K562 (cell line): ENCODE measurements around the gene OXTR. TPM values are rescaled to one million over a fixed set of nuclear protein-coding genes. Genes with fewer than 3 reads are reported as not detected.

Experiments
- ATAC-seq: fragments of 200-7000 bp; cut with Tn5 transposase; 3 replicates; pipeline ENCODE4 v1.9.1; 2020; ENCODE audit warnings: moderate library complexity
- BruUV-seq: library from RNA; stranded (reverse); fragments of 400-500 nt; replicated peaks from 2 replicates; lab custom pipeline; 2021; lab: Mats Ljungman, UMichigan
- CTCF ChIA-PET: fragments of 300-600 bp; formaldehyde crosslinking; extraction: SDS; loops from one replicate; lab custom pipeline; 2021; ENCODE audit warnings: low intra/inter-chr PET ratio; lab: Yijun Ruan, JAX
- POLR2A ChIA-PET: fragments of 300-600, 350-650 bp; sonication (Branson Sonifier 250); formaldehyde crosslinking; extraction: SDS; loops from one replicate; lab custom pipeline; 2021; ENCODE audit warnings: antibody characterized with exemption, inconsistent platforms; lab: Yijun Ruan, JAX
- DNase-seq, 4 experiments: peaks; one replicate each; pipeline versions ENCODE4 v3.0.0 to v3.0.0-alpha.2; 2011 to 2018; ENCODE audit warnings: low spot score in 3 of 4, mixed read lengths in 3 of 4; ENCODE audit errors: extremely low read depth in 1 of 4
- FAIRE-seq: peaks from 2 replicates; lab custom pipeline; 2011; peaks lifted over from hg19 to GRCh38; lab: Jason Lieb, UNC
- H2AFZ ChIP-seq: 2 replicates; pipeline ENCODE4 v1.6.0; 2011; ENCODE audit warnings: low read depth, low read length, control low read depth, inconsistent platforms
- H3K27ac ChIP-seq: fragments of 200-600 bp; 3 replicates; pipeline ENCODE4 v1.8.0; 2011; ENCODE audit warnings: low read depth, mild to moderate bottlenecking, control low read depth, inconsistent platforms, low read length, moderate library complexity, mixed read lengths; ENCODE audit errors: extremely low read depth
- H3K27me3 ChIP-seq, 2 experiments: fragments of 300-600 bp in 1 of 2; 2 replicates in 1 of 2; 3 replicates in 1 of 2; pipeline versions ENCODE4 v1.6.0 to v1.8.0; 2011; ENCODE audit warnings: inconsistent platforms in 2 of 2, low read length in 2 of 2, mild to moderate bottlenecking in 1 of 2, mixed read lengths in 1 of 2, moderate library complexity in 1 of 2; ENCODE audit not compliant: control insufficient read depth in 2 of 2, insufficient read depth in 2 of 2
- H3K36me3 ChIP-seq: fragments of 300-600 bp; 3 replicates; pipeline ENCODE4 v1.8.0; 2011; ENCODE audit warnings: mild to moderate bottlenecking, low read length, inconsistent platforms; ENCODE audit not compliant: control insufficient read depth, insufficient read depth
- H3K4me1 ChIP-seq, 2 experiments: fragments of 200-600 bp in 1 of 2; replicated peaks in 1 of 2; 2 replicates in 1 of 2; 3 replicates in 1 of 2; pipeline versions ENCODE4 v1.5.1 to v1.8.0; 2011; ENCODE audit warnings: inconsistent platforms in 2 of 2, low read length in 2 of 2, mild to moderate bottlenecking in 1 of 2, mixed read lengths in 1 of 2, moderate library complexity in 1 of 2; ENCODE audit not compliant: control insufficient read depth in 2 of 2, insufficient read depth in 2 of 2
- H3K4me2 ChIP-seq: 2 replicates; pipeline ENCODE4 v1.6.1; 2011; ENCODE audit warnings: low read length, control low read depth, inconsistent platforms, mixed read lengths; ENCODE audit not compliant: insufficient read depth
- H3K4me3 ChIP-seq: fragments of 200-600 bp; sonication (generic), shearing (Covaris generic); 2 replicates; pipeline ENCODE4 v1.5.1; 2016; ENCODE audit warnings: control low read depth, inconsistent platforms
- H3K79me2 ChIP-seq: fragments of 200-600 bp; 3 replicates; pipeline ENCODE4 v1.8.0; 2011; ENCODE audit warnings: low read length, inconsistent platforms; ENCODE audit not compliant: control insufficient read depth, insufficient read depth
- H3K9ac ChIP-seq, 2 experiments: 2 replicates each; pipeline versions ENCODE4 v1.6.0 to v1.6.1; 2011; ENCODE audit warnings: low read depth in 2 of 2, low read length in 2 of 2, control low read depth in 1 of 2, inconsistent platforms in 1 of 2, mild to moderate bottlenecking in 1 of 2, mixed read lengths in 1 of 2; ENCODE audit not compliant: insufficient read depth in 1 of 2
- H3K9me1 ChIP-seq: one replicate; pipeline ENCODE4 v1.6.0; 2011; ENCODE audit warnings: inconsistent platforms, mild to moderate bottlenecking, low read length, moderate library complexity; ENCODE audit not compliant: control insufficient read depth, insufficient read depth
- H3K9me3 ChIP-seq: replicated peaks from 2 replicates; pipeline ENCODE4 v1.5.1; 2011; ENCODE audit warnings: low read depth, low read length, inconsistent platforms; ENCODE audit not compliant: control insufficient read depth, insufficient read depth
- H4K20me1 ChIP-seq: replicated peaks from 2 replicates; pipeline ENCODE4 v1.6.1; 2011; ENCODE audit warnings: low read length, inconsistent platforms, mixed read lengths; ENCODE audit not compliant: control insufficient read depth, insufficient read depth
- JUN ChIP-seq, 2 experiments: sonication (generic) in 1 of 2; formaldehyde crosslinking in 1 of 2; IDR thresholded peaks; 2 replicates each; pipeline versions ENCODE4 v1.6.1 to v1.8.0; 2012 to 2022; ENCODE audit warnings: borderline replicate concordance in 2 of 2, mild to moderate bottlenecking in 2 of 2, improper control_type of control experiment in 1 of 2, low read depth in 1 of 2, low read length in 1 of 2, missing genetic modification reagents in 1 of 2
- NR3C1 ChIP-seq: sonication (generic); formaldehyde crosslinking; IDR thresholded peaks from 2 replicates; pipeline ENCODE4 v1.8.1; 2022; ENCODE audit warnings: missing genetic modification reagents
- ZKSCAN8 ChIP-seq: fragments of 200-800 bp; sonication (Bioruptor generic); IDR thresholded peaks from 2 replicates; pipeline ENCODE4 v1.6.1; 2016; ENCODE audit warnings: missing genetic modification characterization, missing compliant biosample characterization
- ZNF263 ChIP-seq: sonication (generic); formaldehyde crosslinking; IDR thresholded peaks from 2 replicates; pipeline ENCODE4 v1.8.0; 2022; ENCODE audit warnings: mild to moderate bottlenecking, missing genetic modification reagents, borderline replicate concordance
- ZNF316 ChIP-seq: fragments of 450-650 bp; IDR thresholded peaks from 2 replicates; pipeline ENCODE4 v1.6.1; 2016
- WGBS: fragments of 100-300 bp; shearing (Covaris generic); methylation state at CpG from one replicate; pipeline ENCODE4 v1.1.6; 2016; ENCODE audit warnings: low coverage, mixed read lengths; ENCODE audit not compliant: insufficient coverage; ENCODE audit errors: missing lambda C conversion rate; 5-methylcytosine and 5-hydroxymethylcytosine counted together
- in situ Hi-C: fragments of 300-500 bp; cut with MboI; formaldehyde crosslinking; loops from 4 replicates; pipeline ENCODE4 v1.15.0; 2018; ENCODE audit warnings: inconsistent platforms, mixed read lengths
- intact Hi-C: fragments of 100-400 bp; cut with micrococcal nuclease; formaldehyde crosslinking; loops from 2 replicates; pipeline ENCODE4 v1.14.2; 2022
- polyA plus RNA-seq, 8 experiments: library from polyadenylated mRNA; depleted of rRNA in 4 of 8; stranded (reverse) in 5 of 8; unstranded in 3 of 8; fragments of >200 nt; fragmentation: Nextera tagmentation in 2 of 8; fragmentation: Illumina TruSeq in 1 of 8; extraction: Ambion mirVana in 2 of 8; extraction: Trizol in 1 of 8; gene quantifications; 2 replicates each; pipeline versions ENCODE4 v1.2.1 to v1.2.3, GENCODE V29; 2011 to 2014; ENCODE audit warnings: inconsistent platforms in 1 of 8, missing spikeins in 1 of 8
- total RNA-seq, 7 experiments: library from RNA; depleted of rRNA in 6 of 7; stranded (reverse); fragments of >200 nt in 6 of 7; fragmentation: Illumina TruSeq in 2 of 7; extraction: Trizol in 2 of 7; gene quantifications; 2 replicates each; pipeline versions ENCODE4 v1.2.1 to v1.2.3, GENCODE V29; 2011 to 2021; ENCODE audit warnings: low replicate concordance in 1 of 7
- TF ChIP-seq, protein P1 (sequence below): sonication (generic); formaldehyde crosslinking; IDR thresholded peaks from 2 replicates; pipeline ENCODE4 v1.8.1; 2023; ENCODE audit warnings: mild to moderate bottlenecking, missing genetic modification reagents

Gene OXTR
- total and polyA plus RNA-seq, 9 of the 15 experiments (the other 6 are each of a cell fraction or from before 2014, with no cell fraction given), result 0.14 to 1.3 (median 0.80) TPM

DNA sequence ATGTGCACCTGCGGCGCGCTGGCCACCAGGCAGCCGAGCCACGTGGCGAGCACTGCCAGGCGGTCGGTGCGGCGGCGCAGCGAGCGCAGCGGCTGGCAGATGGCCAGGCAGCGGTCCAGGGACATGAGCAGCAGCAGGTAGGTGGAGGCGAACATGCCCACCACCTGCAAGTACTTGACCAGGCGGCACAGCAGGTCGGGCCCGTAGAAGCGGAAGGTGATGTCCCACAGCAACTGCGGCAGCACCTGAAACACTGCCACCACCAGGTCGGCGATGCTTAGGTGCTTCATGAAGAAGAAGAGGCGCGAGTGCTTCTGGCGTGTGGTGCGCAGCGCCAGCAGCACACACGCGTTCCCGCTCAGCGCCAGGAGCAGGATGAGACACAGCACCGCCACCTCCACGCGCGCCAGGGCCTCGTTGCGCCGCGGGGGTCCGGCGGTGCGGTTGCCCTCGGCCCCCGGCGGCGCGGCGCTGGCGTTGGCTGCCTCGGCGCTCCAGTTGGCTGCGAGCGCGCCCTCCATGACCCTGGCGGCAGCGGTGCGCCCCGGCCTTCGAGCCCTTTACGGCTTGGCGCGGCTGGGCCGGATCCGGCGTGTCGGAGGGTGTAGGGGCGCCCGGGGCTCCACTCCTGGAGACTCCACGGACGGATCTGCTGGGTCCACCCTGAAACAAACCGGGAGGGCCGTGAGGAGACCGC, 1.6 kb downstream of the OXTR start:
- in situ Hi-C loops (no loop called here), intact Hi-C loops (loop anchor here (5.0 kb wide), 3 partner anchors 106 to 299 kb away; partner anchors contain the start of gene RAD18)
- no peak overlapping the region for H3K9ac ChIP-seq
- no peaks in the 10 kb centered on the region for H3K9me3 ChIP-seq
- no peak for ATAC-seq
- no peaks in the 10 kb centered on the region for H3K9me1 ChIP-seq
- H4K20me1 ChIP-seq, result no peaks in the 10 kb centered on the region
- ChIA-PET POLR2A (no interaction called here), CTCF (no interaction called here)
- no TSS peak for BruUV-seq
- FAIRE-seq, result no peak
- WGBS, result 79% methylated on average over 44 of the region's 74 CpGs
- H2AFZ ChIP-seq, result no peak overlapping the region
- H3K4me3 ChIP-seq, result no peak overlapping the region
- H3K27ac ChIP-seq, result no peak overlapping the region
- H3K79me2 ChIP-seq, result no peaks in the 10 kb centered on the region
- no peak for DNase-seq
- no peaks in the 10 kb centered on the region for H3K36me3 ChIP-seq
- TF ChIP-seq ZNF316 (no peak), ZKSCAN8 (CRISPR knock-in tag) (no peak), ZNF263 (CRISPR knock-in tag) (no peak), JUN (IDR thresholded peaks at IDR 0.05; ENCODE audit: borderline replicate concordance, low read depth, low read length) (no peak), JUN (CRISPR knock-in tag; IDR thresholded peaks at IDR 0.05; ENCODE audit: borderline replicate concordance) (no peak), NR3C1 (CRISPR knock-in tag) (no peak)
- TF ChIP-seq, protein P1, sequence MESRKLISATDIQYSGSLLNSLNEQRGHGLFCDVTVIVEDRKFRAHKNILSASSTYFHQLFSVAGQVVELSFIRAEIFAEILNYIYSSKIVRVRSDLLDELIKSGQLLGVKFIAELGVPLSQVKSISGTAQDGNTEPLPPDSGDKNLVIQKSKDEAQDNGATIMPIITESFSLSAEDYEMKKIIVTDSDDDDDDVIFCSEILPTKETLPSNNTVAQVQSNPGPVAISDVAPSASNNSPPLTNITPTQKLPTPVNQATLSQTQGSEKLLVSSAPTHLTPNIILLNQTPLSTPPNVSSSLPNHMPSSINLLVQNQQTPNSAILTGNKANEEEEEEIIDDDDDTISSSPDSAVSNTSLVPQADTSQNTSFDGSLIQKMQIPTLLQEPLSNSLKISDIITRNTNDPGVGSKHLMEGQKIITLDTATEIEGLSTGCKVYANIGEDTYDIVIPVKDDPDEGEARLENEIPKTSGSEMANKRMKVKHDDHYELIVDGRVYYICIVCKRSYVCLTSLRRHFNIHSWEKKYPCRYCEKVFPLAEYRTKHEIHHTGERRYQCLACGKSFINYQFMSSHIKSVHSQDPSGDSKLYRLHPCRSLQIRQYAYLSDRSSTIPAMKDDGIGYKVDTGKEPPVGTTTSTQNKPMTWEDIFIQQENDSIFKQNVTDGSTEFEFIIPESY, result 0 out of 2 replicates have a peak, but pooled peaks have one; percentile 21
- no peak overlapping the region for H3K4me2 ChIP-seq
- H3K4me1 ChIP-seq, result peaks cover 0 to 12% of the 10 kb centered on the region in 2 experiments; a peak in 2 of 5 replicates
- peaks cover 8 to 23% of the 10 kb centered on the region in 2 experiments for H3K27me3 ChIP-seq
